GM18511 (cell line): ENCODE measurements around the gene RADIL.
"Not testable (repeated sequence)": the region's sequence is repeated elsewhere in the genome, so short reads cannot be mapped to it uniquely, and the experiment has no call there.

Experiments used
- ATAC-seq: cut with Tn5 transposase; IDR thresholded peaks from one replicate; pipeline ENCODE4 v1.9.1; 2021; ENCODE audit warnings: mild to moderate bottlenecking, moderate library complexity; ENCODE audit not compliant: unreplicated experiment

Gene RADIL, protein sequence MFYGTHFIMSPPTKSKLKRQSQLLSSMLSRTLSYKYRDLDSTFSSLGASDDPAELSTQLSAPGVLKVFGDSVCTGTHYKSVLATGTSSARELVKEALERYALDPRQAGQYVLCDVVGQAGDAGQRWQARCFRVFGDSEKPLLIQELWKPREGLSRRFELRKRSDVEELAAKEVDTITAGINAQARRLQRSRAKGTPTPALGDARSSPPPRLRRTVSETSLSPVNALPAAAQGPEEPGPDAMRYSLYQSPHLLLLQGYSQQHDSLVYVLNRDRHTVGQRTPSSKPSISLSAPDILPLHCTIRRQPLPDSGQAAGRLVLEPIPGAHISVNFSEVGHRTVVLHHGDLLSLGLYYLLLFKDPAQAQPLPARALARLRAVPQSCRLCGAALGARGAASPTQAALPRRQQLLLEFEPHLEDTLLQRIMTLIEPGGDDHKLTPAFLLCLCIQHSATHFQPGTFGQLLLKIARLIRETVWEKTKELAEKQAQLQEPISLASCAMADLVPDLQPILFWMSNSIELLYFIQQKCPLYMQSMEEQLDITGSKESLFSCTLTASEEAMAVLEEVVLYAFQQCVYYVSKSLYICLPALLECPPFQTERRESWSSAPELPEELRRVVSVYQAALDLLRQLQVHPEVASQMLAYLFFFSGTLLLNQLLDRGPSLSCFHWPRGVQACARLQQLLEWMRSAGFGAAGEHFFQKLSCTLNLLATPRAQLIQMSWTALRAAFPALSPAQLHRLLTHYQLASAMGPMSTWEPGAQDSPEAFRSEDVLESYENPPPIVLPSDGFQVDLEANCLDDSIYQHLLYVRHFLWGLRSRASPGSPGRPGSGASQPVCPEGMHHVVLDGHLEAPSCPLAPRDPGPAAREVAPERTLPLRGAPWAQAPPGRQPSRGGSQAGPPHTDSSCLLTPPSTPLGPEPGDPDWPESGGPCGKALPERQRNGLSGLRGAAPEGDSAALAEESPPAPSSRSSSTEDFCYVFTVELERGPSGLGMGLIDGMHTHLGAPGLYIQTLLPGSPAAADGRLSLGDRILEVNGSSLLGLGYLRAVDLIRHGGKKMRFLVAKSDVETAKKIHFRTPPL

GRCh38 chr7:4883372-4884144, at the start of gene RADIL:
TSS of gene RADIL (minus strand) at chr7:4883716. CDS start at chr7:4878139, 5,577 bp downstream.
- ATAC-seq = peak; percentile 85

GRCh38 chr7:4931943-4932342, 48.4 kb upstream of the RADIL start:
- no peak for ATAC-seq

DNA sequence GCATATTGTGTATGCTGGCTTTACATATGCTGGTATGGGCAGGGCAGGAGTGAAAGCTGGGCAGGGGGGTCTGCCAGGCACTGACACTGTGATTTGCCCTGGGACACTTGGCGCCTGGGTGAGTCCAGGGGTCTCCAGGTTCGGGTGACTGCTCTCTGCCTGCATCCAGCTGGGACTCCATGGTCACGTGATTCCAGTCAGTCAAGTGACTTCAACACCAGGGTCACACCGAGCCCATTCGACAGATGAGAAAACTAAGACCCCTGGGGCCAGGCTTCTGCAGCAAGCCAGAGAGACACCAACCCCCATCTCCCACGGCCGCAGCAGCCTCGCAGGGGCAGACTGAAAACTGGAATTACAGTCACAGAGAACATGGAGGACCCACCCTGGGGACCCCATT, 45.5 kb upstream of the RADIL start:
- ATAC-seq = no peak

GRCh38 chr7:4928445-4928844, 44.9 kb upstream of the RADIL start:
- no peak for ATAC-seq

- ATAC-seq = no peak
These were observed 36.7 kb upstream of the RADIL start for GRCh38 chr7:4919969-4920766.

DNA sequence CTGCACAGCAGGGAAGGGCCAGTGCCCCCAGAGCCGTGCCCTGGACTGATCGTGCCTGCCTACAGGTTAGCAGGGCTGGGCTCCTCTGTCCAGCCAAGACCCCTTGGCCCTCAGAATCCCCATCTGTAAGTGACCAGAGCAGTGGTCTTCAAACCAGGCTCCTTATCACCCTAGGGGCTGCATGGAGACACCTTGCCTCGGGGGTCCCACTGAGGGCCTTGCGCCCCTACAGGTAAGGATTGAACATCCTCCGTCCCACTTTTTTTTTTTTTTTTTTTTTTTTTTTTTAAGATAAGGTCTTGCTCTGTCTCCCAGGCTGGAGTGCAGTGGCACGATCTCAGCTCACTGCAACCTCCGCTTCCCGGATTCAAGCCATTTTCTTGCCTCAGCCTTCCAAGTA, 32.6 kb upstream of the RADIL start:
- no peak for ATAC-seq

DNA sequence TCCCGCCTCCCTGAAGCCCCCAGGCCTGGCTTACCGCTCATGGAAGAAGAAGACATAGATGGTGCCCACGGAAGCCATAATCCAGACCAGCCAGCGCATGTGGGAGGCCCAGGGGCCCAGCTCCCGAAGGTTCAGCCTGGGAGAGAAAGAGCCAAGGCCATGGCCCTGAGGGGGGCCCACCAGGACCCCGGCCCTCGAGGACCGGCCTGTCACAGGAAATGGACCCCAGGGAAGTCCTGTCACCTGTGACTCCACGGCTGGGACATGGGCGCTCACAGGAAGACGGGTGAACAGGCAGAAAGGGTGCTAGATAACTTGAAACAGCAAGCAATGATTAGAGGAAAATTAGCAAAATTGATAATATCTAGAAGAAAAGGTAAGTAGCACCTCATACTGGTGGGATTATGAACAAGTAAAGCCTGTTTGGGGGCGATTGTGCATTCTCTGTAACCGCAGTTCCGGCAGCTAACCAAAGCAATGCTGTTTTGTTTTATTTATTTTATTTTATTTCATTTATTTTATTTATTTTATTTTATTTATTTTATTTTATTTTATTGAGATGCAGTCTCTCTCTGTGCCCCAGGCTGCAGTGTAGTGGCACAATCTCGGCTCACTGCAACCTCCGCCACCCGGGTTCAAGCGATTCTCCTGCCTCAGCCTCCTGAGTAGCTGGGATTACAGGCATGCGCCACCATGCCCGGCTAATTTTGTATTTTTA, 27.8 kb upstream of the RADIL start:
- no peak for ATAC-seq

- ATAC-seq = no peak
These were observed 23.2 kb upstream of the RADIL start for GRCh38 chr7:4906682-4907081.

DNA sequence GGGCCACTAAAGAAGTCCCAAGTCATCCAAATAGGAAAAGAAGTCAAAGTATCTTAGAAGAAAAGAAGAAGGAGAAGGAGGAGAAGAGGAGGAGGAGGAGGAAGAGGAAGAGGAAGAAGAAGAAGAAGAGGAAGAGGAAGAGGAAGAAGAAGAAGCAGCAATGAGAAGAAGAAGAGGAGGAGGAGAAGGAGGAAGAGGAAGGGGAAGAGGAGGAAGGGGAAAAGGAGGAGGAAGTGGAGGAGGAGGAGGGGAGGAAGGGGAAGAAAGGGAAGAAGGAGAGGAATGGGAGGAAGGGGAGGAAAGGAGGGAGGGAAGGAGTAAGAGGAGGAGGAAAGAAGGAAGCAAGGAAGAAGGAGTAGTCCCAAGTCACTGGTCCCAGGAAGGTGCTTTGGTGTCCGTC, 21.7 kb upstream of the RADIL start:
- no peak for ATAC-seq

GRCh38 chr7:4904346-4904745, 20.8 kb upstream of the RADIL start:
- ATAC-seq = no peak

GRCh38 chr7:4895766-4896165, 12.2 kb upstream of the RADIL start:
- ATAC-seq = no peak

GRCh38 chr7:4894482-4894881, 11.0 kb upstream of the RADIL start:
- no peak for ATAC-seq

GRCh38 chr7:4893929-4894475, 10.5 kb upstream of the RADIL start:
- no peak for ATAC-seq

DNA sequence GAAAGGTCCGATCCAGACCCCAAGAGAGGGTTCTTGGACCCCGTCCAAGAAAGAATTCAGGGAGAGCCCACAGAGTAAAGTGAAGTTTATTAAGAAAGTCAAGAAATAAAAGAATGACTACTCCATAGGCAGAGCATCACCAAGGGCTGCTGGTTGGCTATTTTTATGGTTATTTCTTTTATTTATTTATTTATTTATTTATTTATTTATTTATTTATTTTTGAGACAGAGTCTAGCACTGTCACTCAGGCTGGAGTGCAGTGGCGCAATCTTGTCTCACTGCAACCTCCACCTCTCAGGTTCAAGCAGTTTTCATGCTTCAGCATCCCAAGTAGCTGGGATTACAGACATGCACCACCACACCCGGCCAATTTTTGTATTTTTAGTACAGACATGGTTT, 9.7 kb upstream of the RADIL start:
- not testable (repeated sequence) for ATAC-seq

DNA sequence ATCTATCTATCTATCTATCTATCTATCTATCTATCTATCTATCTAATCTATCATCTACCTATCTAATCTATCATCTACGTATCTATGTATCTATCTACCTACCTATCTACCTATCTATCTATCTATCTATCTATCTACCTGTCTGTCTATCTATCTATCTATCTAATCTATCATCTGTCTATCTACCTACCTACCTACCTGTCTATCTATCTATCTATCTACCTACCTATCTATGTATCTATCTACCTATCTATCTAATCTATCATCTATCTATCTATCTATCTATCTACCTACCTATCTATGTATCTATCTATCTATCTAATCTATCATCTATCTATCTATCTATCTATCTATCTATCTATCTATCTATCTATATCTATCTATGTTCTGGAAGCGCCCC, 8.0 kb upstream of the RADIL start:
- ATAC-seq = not testable (repeated sequence)

DNA sequence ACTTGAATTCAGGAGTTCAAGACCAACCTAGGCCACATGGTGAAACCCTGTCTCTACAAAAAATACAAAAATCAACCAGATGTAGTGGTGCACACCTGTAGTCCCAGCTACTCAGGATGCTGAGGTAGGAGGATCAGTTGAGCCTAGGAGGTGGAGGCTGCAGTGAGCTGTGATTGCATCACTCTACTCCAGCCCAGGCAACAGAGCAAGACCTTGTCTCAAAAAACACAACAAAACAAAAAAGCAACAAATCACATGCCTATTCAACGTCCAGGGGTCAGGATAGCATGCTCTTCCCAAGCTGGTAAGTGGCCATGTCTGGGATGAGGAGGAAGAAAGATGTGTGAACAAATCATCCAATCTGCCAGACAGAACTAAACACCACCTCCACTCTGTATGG, 6.2 kb upstream of the RADIL start:
- no peak for ATAC-seq

DNA sequence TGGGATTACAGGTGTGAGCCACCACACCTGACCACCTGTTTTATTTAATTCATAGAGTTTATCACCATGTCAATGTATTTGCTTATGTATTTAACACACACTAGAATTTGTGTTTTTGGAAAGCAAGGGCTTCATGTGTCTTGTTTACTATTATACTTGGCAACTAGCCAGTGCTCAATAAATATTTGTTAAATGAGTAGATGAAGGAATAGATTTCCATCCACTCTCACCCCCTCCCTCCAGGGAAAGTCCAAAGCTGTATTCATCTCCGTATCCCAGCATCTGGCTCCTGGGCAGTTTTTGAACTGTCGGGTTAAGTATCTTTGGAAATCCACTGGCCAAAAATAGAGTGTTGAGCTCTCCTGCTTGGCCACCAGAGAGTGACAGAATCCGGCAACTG, 4.6 kb upstream of the RADIL start:
- no peak for ATAC-seq

DNA sequence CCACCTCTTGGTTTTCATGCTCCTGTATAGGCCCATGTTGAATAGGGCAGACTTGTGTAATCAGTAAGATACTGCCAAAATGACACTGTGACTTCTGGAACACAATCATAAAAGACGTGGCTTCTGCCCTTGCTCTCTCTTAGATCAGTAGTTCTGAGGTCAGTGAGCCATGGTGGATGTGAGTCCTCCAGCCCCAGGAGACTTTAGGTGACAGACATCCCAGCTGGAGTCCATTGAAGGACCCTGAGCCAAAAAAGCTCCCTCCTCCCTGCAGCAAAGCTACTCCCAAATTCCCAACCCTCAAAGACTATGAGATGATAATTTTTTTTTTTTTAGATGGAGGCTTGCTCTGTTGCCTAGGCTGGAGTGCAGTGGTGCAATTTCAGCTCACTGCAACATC, 3.2 kb upstream of the RADIL start:
- no peak for ATAC-seq

DNA sequence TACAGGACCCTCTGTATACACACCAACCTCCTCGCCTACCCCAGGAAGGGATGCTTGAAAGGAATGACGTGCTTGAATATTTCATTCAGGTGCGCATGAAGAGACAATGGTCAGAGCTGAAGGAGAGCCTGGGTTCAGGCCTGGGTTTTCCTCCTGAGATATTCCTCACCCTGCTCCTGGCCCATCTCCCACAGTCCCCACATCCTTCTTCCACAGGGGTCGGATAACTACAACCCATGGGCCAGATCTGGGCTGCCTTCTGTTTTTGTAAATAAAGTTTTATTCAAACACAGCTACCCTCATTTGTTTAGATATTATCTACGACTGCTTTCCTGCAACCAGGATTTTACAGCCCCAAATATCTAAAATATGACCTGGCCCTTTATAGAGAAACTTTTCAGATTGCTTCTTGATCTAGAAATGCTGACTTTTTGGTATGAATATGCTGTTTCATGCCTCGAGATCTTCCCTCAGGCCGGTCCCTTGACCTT, 1.8 kb upstream of the RADIL start:
- no peak for ATAC-seq
